NT2/D1 (cell line): ENCODE data around the gene CCDC83.

Experiments
- DNase-seq: peaks from one replicate; pipeline ENCODE4 v3.0.0-alpha.2; 2011; ENCODE audit warnings: low read depth, low spot score
- H3K27me3 ChIP-seq: 2 replicates; pipeline ENCODE4 v1.6.0; 2011; ENCODE audit warnings: mild to moderate bottlenecking; ENCODE audit not compliant: insufficient read length, insufficient read depth
- H3K36me3 ChIP-seq: 2 replicates; pipeline ENCODE4 v1.6.1; 2011; ENCODE audit warnings: mild to moderate bottlenecking, low read length, mixed read lengths; ENCODE audit not compliant: insufficient read depth, insufficient read length
- H3K4me1 ChIP-seq: 2 replicates; pipeline ENCODE4 v1.5.1; 2011; ENCODE audit not compliant: insufficient read depth, insufficient read length
- H3K4me3 ChIP-seq: 2 replicates; pipeline ENCODE4 v1.5.1; 2011; ENCODE audit warnings: low read depth; ENCODE audit not compliant: insufficient read length
- H3K9ac ChIP-seq: 2 replicates; pipeline ENCODE4 v1.6.0; 2011; ENCODE audit warnings: low read depth; ENCODE audit not compliant: insufficient read length
- H3K9me3 ChIP-seq: 2 replicates; pipeline ENCODE4 v1.5.1; 2011; ENCODE audit warnings: mild to moderate bottlenecking, low read length; ENCODE audit not compliant: insufficient read depth
- SUZ12 ChIP-seq: IDR thresholded peaks from 2 replicates; pipeline ENCODE4 v1.6.1; 2011; ENCODE audit not compliant: insufficient read length, insufficient read depth; ENCODE audit errors: extremely low read depth
- YY1 ChIP-seq: IDR thresholded peaks from 2 replicates; pipeline ENCODE4 v1.6.1; 2011; ENCODE audit not compliant: insufficient read length, insufficient read depth
- ZNF274 ChIP-seq: IDR thresholded peaks from 2 replicates; pipeline ENCODE4 v1.6.1; 2011; ENCODE audit warnings: mild to moderate bottlenecking, low read depth, low read length

Gene CCDC83

GRCh38 chr11:85869781-85870180, 14.6 kb downstream of the CCDC83 start:
- Histone ChIP-seq H3K4me3 (no peak overlapping the region), H3K4me1 (no peaks in the 10 kb centered on the region), H3K36me3 (no peaks in the 10 kb centered on the region), H3K27me3 (no peaks in the 10 kb centered on the region), H3K9ac (no peak overlapping the region), H3K9me3 (no peaks in the 10 kb centered on the region)
- TF ChIP-seq YY1 (no peak), ZNF274 (no peak), SUZ12 (no peak)
- no peak for DNase-seq

- no peak for TF ChIP-seq ZNF274
- TF ChIP-seq YY1 = no peak
- no peak for TF ChIP-seq SUZ12
- Histone ChIP-seq H3K9ac (no peak overlapping the region), H3K27me3 (no peaks in the 10 kb centered on the region), H3K9me3 (no peaks in the 10 kb centered on the region), H3K4me3 (no peak overlapping the region), H3K36me3 (no peaks in the 10 kb centered on the region), H3K4me1 (no peaks in the 10 kb centered on the region)
- DNase-seq = no peak
Observed at GRCh38 chr11:85874265-85874664, 19.1 kb downstream of the CCDC83 start.

- TF ChIP-seq SUZ12 (no peak), ZNF274 (no peak), YY1 (no peak)
- DNase-seq = no peak
- H3K4me1 ChIP-seq = no peaks in the 10 kb centered on the region
- no peaks in the 10 kb centered on the region for H3K36me3 ChIP-seq
- H3K4me3 ChIP-seq = no peak overlapping the region
- no peaks in the 10 kb centered on the region for H3K27me3 ChIP-seq
- H3K9ac ChIP-seq = no peak overlapping the region
- H3K9me3 ChIP-seq = no peaks in the 10 kb centered on the region
Observed at GRCh38 chr11:85875505-85875904, 20.3 kb downstream of the CCDC83 start.

GRCh38 chr11:85884581-85885021, 29.4 kb downstream of the CCDC83 start:
- no peak for TF ChIP-seq ZNF274
- TF ChIP-seq SUZ12 = no peak
- no peak for TF ChIP-seq YY1
- no peaks in the 10 kb centered on the region for H3K27me3 ChIP-seq
- H3K4me1 ChIP-seq = no peaks in the 10 kb centered on the region
- H3K9ac ChIP-seq = no peak overlapping the region
- DNase-seq = no peak
- H3K36me3 ChIP-seq = no peaks in the 10 kb centered on the region
- H3K4me3 ChIP-seq = no peak overlapping the region
- H3K9me3 ChIP-seq = no peaks in the 10 kb centered on the region

- TF ChIP-seq SUZ12 = no peak
- no peak for TF ChIP-seq ZNF274
- TF ChIP-seq YY1 = no peak
- Histone ChIP-seq H3K4me1 (no peaks in the 10 kb centered on the region), H3K9me3 (no peaks in the 10 kb centered on the region), H3K9ac (no peak overlapping the region), H3K36me3 (no peaks in the 10 kb centered on the region), H3K27me3 (no peaks in the 10 kb centered on the region), H3K4me3 (no peak overlapping the region)
- no peak for DNase-seq
Observed at GRCh38 chr11:85886089-85887056, 31.2 kb downstream of the CCDC83 start.

GRCh38 chr11:85889108-85889507, 33.9 kb downstream of the CCDC83 start:
- Histone ChIP-seq H3K9ac (no peak overlapping the region), H3K9me3 (no peaks in the 10 kb centered on the region), H3K27me3 (no peaks in the 10 kb centered on the region), H3K36me3 (no peaks in the 10 kb centered on the region), H3K4me3 (no peak overlapping the region), H3K4me1 (peaks cover 2% of the 10 kb centered on the region)
- no peak for DNase-seq
- TF ChIP-seq YY1 = no peak
- TF ChIP-seq SUZ12 = no peak
- no peak for TF ChIP-seq ZNF274

- Histone ChIP-seq H3K9ac (no peak overlapping the region), H3K4me3 (no peak overlapping the region), H3K36me3 (no peaks in the 10 kb centered on the region), H3K27me3 (no peaks in the 10 kb centered on the region), H3K4me1 (peaks cover 2% of the 10 kb centered on the region), H3K9me3 (no peaks in the 10 kb centered on the region)
- peak; percentile 44 for DNase-seq
- TF ChIP-seq YY1 (no peak), SUZ12 (no peak)
Observed at GRCh38 chr11:85889676-85890579, 34.7 kb downstream of the CCDC83 start.
